NT2/D1 (cell line): ENCODE results near the gene LAD1.

Experiments
- DNase-seq: peaks from one replicate; pipeline ENCODE4 v3.0.0-alpha.2; 2011; ENCODE audit warnings: low read depth, low spot score
- H3K27me3 ChIP-seq: 2 replicates; pipeline ENCODE4 v1.6.0; 2011; ENCODE audit warnings: mild to moderate bottlenecking; ENCODE audit not compliant: insufficient read length, insufficient read depth
- H3K36me3 ChIP-seq: 2 replicates; pipeline ENCODE4 v1.6.1; 2011; ENCODE audit warnings: mild to moderate bottlenecking, low read length, mixed read lengths; ENCODE audit not compliant: insufficient read depth, insufficient read length
- H3K4me1 ChIP-seq: 2 replicates; pipeline ENCODE4 v1.5.1; 2011; ENCODE audit not compliant: insufficient read depth, insufficient read length
- H3K4me3 ChIP-seq: 2 replicates; pipeline ENCODE4 v1.5.1; 2011; ENCODE audit warnings: low read depth; ENCODE audit not compliant: insufficient read length
- H3K9ac ChIP-seq: 2 replicates; pipeline ENCODE4 v1.6.0; 2011; ENCODE audit warnings: low read depth; ENCODE audit not compliant: insufficient read length
- H3K9me3 ChIP-seq: 2 replicates; pipeline ENCODE4 v1.5.1; 2011; ENCODE audit warnings: mild to moderate bottlenecking, low read length; ENCODE audit not compliant: insufficient read depth
- SUZ12 ChIP-seq: IDR thresholded peaks from 2 replicates; pipeline ENCODE4 v1.6.1; 2011; ENCODE audit not compliant: insufficient read length, insufficient read depth; ENCODE audit errors: extremely low read depth
- YY1 ChIP-seq: IDR thresholded peaks from 2 replicates; pipeline ENCODE4 v1.6.1; 2011; ENCODE audit not compliant: insufficient read length, insufficient read depth
- ZNF274 ChIP-seq: IDR thresholded peaks from 2 replicates; pipeline ENCODE4 v1.6.1; 2011; ENCODE audit warnings: mild to moderate bottlenecking, low read depth, low read length

Gene LAD1

DNA sequence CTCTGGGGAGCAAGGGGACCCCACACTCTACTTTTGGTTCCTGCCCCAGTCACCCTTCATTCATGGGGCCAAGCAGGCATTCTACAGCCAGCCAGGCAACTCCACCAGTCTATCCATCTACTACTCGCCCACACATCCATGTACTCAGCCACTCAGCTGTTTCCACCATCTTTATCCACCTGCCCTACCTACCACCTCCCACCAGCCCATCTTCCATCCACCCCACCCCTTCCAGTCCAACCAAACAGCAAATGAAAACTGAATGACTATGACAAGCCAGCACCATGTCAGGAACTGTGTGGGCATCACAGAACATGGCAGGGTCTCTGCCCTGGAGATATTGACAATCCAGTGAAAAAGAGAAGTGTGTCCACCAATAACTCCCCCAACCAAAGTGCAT is 7.9 kb downstream of the LAD1 start:
- no peaks in the 10 kb centered on the region for H3K27me3 ChIP-seq
- TF ChIP-seq ZNF274 = no peak
- TF ChIP-seq SUZ12 = no peak
- no peak for TF ChIP-seq YY1
- no peaks in the 10 kb centered on the region for H3K36me3 ChIP-seq
- no peak for DNase-seq
- no peaks in the 10 kb centered on the region for H3K9me3 ChIP-seq
- H3K4me3 ChIP-seq = no peak overlapping the region
- H3K4me1 ChIP-seq = peaks cover 8% of the 10 kb centered on the region
- no peak overlapping the region for H3K9ac ChIP-seq

DNA sequence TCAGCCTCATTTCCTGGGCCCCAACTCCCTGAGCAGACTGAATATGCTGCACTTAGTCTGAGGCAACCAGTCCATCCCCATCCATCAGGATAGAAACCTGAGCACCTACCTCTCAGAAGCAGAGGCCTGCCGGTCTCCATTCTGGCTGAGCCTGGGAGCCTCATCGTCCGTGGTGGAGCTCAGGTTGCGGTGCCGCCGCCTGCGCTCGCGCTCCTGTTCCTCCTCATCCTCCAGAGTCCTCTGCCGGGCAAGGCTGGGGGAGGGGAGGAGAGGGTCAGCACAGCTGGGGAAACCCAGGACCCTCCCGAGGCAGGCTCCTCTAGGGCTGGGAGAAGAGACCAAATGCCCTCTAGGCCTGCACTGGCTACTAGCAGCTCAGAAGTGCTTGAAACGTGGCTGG is 10.1 kb downstream of the LAD1 start:
- Histone ChIP-seq H3K9me3 (no peaks in the 10 kb centered on the region), H3K4me3 (no peak overlapping the region), H3K27me3 (no peaks in the 10 kb centered on the region), H3K4me1 (peaks cover 9% of the 10 kb centered on the region), H3K9ac (no peak overlapping the region), H3K36me3 (no peaks in the 10 kb centered on the region)
- DNase-seq = no peak
- TF ChIP-seq YY1 = no peak
- TF ChIP-seq ZNF274 = no peak
- TF ChIP-seq SUZ12 = no peak

DNA sequence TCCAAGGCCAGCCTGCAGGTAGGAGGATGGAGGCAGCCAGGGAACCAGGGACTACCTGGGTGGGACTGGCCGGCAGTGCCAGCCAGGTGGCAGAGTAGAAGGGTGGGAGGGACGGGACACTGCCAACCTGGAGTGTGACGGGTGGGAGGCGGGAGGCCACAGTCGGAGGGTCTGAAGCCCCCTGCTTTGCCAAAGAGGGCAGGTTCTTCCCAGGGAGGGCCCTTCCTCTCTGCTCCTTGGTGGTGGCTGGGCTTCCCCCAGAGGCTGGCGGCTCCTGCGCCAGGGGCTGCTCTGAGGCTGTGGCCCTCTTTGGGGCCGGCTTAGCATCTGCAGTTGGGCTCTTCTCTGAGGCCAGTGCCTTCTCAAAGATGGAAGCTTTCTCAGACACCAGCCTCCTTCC is 12.9 kb downstream of the LAD1 start:
- H3K4me3 ChIP-seq = no peak overlapping the region
- no peak for DNase-seq
- no peak for TF ChIP-seq ZNF274
- TF ChIP-seq SUZ12 = no peak
- no peak for TF ChIP-seq YY1
- H3K9me3 ChIP-seq = no peaks in the 10 kb centered on the region
- H3K36me3 ChIP-seq = no peaks in the 10 kb centered on the region
- H3K9ac ChIP-seq = no peak overlapping the region
- H3K4me1 ChIP-seq = peaks cover 11% of the 10 kb centered on the region
- H3K27me3 ChIP-seq = no peaks in the 10 kb centered on the region

DNA sequence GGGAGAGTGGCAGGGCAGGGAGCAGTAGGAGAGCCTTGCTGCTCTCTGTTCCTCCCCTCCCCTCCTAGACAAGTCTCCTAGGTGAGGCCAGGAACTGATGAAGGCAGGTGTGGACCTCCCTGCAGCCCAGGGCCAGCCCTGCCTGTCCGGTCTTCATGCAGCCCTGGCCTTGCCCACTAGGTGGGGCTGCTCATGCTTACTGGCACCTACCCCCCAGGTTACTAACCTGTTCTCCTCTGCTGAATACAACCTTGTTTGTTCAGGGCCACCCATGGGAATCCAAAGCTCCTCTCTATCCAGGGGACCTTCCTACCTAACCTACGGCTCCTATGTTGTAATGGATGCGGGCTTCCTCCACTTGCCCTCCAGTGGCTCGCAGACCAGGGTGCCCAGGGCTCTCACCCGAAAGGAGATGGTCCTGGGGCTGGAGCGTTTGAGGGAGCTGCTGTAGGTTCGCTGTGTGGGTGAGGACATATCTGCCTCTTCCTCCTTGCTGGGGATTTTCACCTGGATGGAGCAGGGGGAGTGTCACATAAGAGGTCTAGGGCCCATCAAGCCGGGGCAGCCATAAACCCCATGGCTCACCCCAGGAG is 13.7 kb downstream of the LAD1 start:
- no peak overlapping the region for H3K9ac ChIP-seq
- no peaks in the 10 kb centered on the region for H3K36me3 ChIP-seq
- H3K4me3 ChIP-seq = no peak overlapping the region
- peaks cover 11% of the 10 kb centered on the region for H3K4me1 ChIP-seq
- H3K9me3 ChIP-seq = no peaks in the 10 kb centered on the region
- peak; percentile 54 for DNase-seq
- no peak for TF ChIP-seq SUZ12
- no peak for TF ChIP-seq YY1
- no peak for TF ChIP-seq ZNF274
- no peaks in the 10 kb centered on the region for H3K27me3 ChIP-seq

DNA sequence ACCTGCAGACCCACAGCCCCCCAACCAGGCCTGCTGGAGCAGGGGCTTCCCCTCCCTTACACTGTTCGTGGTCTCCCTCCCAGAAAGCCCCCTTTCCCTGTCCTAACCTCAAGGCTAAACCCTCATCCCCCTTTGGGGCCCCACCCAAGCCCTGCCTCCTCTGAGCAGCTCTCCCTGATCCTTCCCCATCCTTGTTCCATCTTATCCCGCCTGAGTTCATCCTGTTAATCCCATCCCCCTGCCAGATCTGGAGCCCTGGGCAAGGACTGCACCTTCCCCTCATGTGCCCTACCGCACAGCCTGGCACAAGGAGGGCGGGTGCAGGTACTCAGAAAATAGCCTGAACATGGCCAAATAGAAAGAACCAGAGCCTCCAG is 14.7 kb downstream of the LAD1 start:
- H3K9ac ChIP-seq = no peak overlapping the region
- H3K27me3 ChIP-seq = no peaks in the 10 kb centered on the region
- H3K36me3 ChIP-seq = no peaks in the 10 kb centered on the region
- TF ChIP-seq SUZ12 (no peak), ZNF274 (no peak), YY1 (no peak)
- no peaks in the 10 kb centered on the region for H3K9me3 ChIP-seq
- H3K4me3 ChIP-seq = no peak overlapping the region
- no peak for DNase-seq
- H3K4me1 ChIP-seq = peaks cover 15% of the 10 kb centered on the region

DNA sequence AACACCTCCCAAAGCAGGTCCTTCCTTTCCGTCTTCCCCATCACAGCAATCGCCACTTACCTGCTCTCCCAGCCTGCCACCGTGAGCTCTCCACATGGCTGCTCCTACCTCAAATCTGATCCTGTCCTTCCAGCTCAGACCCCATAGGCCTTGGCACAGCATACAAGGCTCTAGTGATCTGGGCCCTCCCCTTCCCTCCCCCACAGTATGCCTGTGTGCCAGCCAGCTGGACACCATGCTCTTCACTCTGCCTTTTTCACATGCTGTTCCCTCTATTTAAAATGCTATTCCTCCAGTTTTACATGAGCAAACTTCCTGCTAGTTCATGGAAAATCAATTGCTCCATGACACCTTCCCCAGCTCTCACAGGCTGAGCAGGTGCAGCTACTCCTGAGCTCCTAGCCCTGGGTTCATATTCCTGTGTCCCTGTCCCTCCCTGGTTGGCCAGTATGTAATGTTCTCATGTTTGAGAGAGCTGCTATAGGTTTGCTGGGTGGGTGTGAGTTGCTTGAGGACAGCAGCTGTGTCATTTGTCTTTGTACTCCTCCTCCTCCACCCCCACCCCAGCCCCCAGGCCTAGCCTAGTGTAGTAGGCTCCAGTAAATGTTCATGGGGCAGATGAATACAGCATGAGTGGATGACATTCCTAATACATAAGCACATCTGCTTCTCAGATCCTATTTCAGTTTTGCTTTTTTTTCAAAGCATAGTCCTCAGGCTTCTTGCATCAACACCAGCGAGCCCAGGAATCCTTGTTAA is 15.3 kb downstream of the LAD1 start:
- no peak for DNase-seq

DNA sequence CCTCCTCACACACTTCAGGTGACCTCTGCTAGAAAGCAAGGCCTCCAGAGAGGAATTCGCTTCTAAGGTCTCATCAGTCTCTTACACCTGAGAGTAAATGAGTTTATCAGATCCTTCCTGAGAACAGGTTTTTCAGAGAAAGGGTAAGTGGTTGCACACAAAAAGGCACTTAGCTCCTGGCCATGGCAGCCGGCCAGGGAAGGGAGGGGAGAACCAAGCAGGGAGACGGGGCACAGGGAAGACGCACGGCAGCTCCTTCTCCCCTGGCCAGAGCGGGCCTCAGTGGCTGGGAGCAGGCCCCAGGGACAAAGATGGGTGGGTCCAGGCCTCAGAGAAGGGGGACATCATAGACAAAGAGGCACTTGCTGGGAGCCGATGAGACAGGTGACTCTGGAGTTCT is 18.0 kb downstream of the LAD1 start:
- Histone ChIP-seq H3K36me3 (no peaks in the 10 kb centered on the region), H3K4me1 (peaks cover 20% of the 10 kb centered on the region), H3K27me3 (no peaks in the 10 kb centered on the region), H3K9ac (no peak overlapping the region), H3K4me3 (no peak overlapping the region), H3K9me3 (no peaks in the 10 kb centered on the region)
- no peak for DNase-seq
- TF ChIP-seq SUZ12 (no peak), YY1 (no peak), ZNF274 (no peak)

More for the DNA sequence above, 15.3 kb downstream of the LAD1 start:
- H3K27me3 ChIP-seq = no peaks in the 10 kb centered on the region
- H3K4me1 ChIP-seq = peaks cover 12% of the 10 kb centered on the region
- H3K9ac ChIP-seq = no peak overlapping the region
- H3K36me3 ChIP-seq = no peaks in the 10 kb centered on the region
- no peak for TF ChIP-seq ZNF274
- TF ChIP-seq SUZ12 = no peak
- TF ChIP-seq YY1 = no peak
- H3K9me3 ChIP-seq = no peaks in the 10 kb centered on the region
- no peak overlapping the region for H3K4me3 ChIP-seq
